GM19238 (cell line): ENCODE results near the gene BCL11A.

Experiments
- DNase-seq: peaks from one replicate; pipeline ENCODE4 v3.0.0; 2011; ENCODE audit warnings: low spot score; ENCODE audit not compliant: insufficient read length

The BCL11A gene

GRCh38 chr2:60487174-60487573 lies 66.3 kb downstream of the BCL11A start:
- no peak for DNase-seq

- no peak for DNase-seq
These were observed 66.9 kb downstream of the BCL11A start for GRCh38 chr2:60486551-60486950.

GRCh38 chr2:60486067-60486466 lies 67.4 kb downstream of the BCL11A start:
- no peak for DNase-seq

- DNase-seq: no peak
These were observed 67.9 kb downstream of the BCL11A start for GRCh38 chr2:60485550-60485949.

- no peak for DNase-seq
These were observed 68.4 kb downstream of the BCL11A start for GRCh38 chr2:60485055-60485454.

- no peak for DNase-seq
These were observed 69.3 kb downstream of the BCL11A start for GRCh38 chr2:60484133-60484645.

GRCh38 chr2:60483401-60483800 lies 70.1 kb downstream of the BCL11A start:
- DNase-seq: no peak

- DNase-seq: no peak
These were observed 71.2 kb downstream of the BCL11A start for GRCh38 chr2:60482222-60482621.

GRCh38 chr2:60481257-60481656 lies 72.2 kb downstream of the BCL11A start:
- DNase-seq: no peak

- no peak for DNase-seq
These were observed 73.2 kb downstream of the BCL11A start for GRCh38 chr2:60480089-60480773.

GRCh38 chr2:60479226-60480088 lies 74.0 kb downstream of the BCL11A start:
- DNase-seq: no peak

- DNase-seq: no peak
These were observed 74.8 kb downstream of the BCL11A start for GRCh38 chr2:60478660-60479059.

- no peak for DNase-seq
These were observed 77.1 kb downstream of the BCL11A start for GRCh38 chr2:60476206-60476954.

GRCh38 chr2:60475123-60475830 lies 78.2 kb downstream of the BCL11A start:
- no peak for DNase-seq

- no peak for DNase-seq
These were observed 79.2 kb downstream of the BCL11A start for GRCh38 chr2:60474301-60474700.

- DNase-seq: no peak
These were observed 79.9 kb downstream of the BCL11A start for GRCh38 chr2:60473546-60473945.

- DNase-seq: no peak
These were observed 80.7 kb downstream of the BCL11A start for GRCh38 chr2:60472663-60473289.

- no peak for DNase-seq
These were observed 81.4 kb downstream of the BCL11A start for GRCh38 chr2:60472041-60472440.

GRCh38 chr2:60470340-60470739 lies 83.1 kb downstream of the BCL11A start:
- DNase-seq: no peak

GRCh38 chr2:60469536-60470317 lies 83.7 kb downstream of the BCL11A start:
- DNase-seq: no peak
